ENCODE data around the gene MT1HL1.
"Not testable (repeated sequence)": the region's sequence is repeated elsewhere in the genome, so short reads cannot be mapped to it uniquely, and the experiment has no call there.

The MT1HL1 gene

DNA sequence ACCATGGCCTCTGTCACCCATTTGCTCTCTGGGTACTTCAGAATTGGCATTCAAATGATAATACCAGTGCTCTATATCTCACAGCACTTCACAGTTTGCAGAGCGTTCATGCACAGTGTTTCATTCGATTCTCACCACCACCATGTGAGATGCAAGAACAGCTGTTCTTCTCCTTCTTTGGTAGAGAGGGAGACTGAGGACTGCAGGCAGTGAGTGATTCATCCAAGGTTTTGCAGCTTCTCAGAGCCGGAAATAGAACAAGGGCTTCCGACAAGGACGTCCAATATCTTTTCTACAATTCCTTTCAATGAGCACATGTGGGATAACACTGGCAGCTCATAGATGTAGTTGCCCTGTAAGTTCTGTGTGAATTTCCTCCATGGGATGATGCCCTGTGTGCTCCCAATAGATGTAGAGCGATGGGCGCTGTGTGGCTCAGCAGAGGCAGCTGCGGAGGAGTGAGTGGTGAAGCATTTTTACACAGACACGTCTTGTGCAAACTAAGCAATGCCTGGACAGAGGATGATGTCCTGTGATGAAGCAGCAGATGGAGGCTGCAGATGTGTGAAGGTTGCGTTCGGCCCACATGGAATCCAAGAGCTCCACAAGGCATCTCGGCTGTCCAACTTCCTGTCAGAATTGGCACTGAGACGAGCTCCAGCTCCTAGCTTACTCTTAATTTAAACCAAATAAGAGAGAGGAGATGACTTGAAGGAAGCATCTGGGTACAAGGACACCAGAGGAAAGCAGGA, 24.9 kb downstream of the MT1HL1 start:
- no peak for DNase-seq (ENCODE audit: low read depth in 1 of 2, low spot score in 1 of 2)

DNA sequence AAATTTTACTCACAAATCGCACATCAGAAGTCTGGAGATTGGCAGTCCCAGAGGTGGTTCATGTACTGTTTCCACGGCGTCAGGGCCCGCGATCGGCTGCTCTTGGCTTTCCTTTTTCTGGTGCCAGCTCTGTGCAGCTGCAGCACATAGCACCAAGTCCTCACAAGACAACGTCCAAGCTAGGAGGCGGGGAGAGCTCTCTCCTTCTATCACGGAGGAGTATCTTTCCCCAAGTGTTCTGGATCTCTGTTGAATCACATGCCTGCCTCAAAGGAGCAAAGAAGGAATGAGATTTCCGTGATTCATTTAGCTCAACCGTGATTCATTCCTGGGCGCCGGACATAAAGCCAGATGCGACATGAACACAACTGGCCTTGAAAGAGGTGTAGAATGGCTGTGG, 25.5 kb downstream of the MT1HL1 start:
- no peak for DNase-seq (ENCODE audit: low read depth in 1 of 2, low spot score in 1 of 2)

DNA sequence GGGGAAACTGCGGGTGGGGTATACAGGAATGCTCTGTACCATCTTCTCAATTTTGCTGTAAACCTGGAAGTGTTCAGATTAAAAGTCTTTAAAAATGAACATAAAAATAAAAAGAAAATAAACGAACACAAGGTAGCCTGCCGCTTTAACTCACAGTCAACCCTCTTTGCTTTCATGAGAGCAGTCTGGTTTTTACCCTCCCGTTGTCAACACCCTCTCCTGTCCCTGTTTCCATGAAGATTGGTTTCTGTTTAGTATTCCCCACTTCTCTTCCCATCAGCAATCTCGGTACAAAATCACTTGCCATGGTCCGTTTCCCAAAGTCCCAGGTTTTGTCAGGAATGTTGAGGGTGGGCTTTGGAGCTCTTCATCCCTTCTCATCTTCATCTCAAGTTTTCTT, 28.8 kb downstream of the MT1HL1 start:
- no peak for DNase-seq (ENCODE audit: low read depth in 1 of 2, low spot score in 1 of 2)

DNA sequence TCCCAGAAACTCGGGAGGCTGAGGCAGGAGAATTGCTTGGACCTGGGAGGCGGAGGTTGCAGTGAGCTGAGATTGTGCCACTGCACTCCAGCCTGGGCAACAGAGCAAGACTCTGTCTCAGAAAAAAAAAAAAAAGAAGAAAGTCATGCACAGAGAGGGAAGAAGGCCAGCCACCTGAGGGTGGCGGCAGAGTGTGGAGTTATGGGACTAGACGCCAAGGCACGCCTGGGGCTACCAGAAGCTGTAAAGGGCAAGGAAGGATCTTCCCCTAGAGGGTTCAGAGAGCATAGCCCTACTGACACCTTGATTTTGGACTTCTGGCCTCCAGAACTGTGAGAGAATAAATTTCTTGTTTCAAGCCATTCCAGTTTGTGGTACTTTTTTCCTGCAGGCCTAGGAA, 30.2 kb downstream of the MT1HL1 start:
- DNase-seq (ENCODE audit: low read depth in 1 of 2, low spot score in 1 of 2), result not testable (repeated sequence)

- DNase-seq (ENCODE audit: low read depth in 1 of 2, low spot score in 1 of 2), result no peak
Measured at GRCh38 chr1:236966636-236967035, 37.6 kb downstream of the MT1HL1 start.

- no peak for DNase-seq (ENCODE audit: low read depth in 1 of 2, low spot score in 1 of 2)
Measured at GRCh38 chr1:236963920-236964319, 40.3 kb downstream of the MT1HL1 start.

DNA sequence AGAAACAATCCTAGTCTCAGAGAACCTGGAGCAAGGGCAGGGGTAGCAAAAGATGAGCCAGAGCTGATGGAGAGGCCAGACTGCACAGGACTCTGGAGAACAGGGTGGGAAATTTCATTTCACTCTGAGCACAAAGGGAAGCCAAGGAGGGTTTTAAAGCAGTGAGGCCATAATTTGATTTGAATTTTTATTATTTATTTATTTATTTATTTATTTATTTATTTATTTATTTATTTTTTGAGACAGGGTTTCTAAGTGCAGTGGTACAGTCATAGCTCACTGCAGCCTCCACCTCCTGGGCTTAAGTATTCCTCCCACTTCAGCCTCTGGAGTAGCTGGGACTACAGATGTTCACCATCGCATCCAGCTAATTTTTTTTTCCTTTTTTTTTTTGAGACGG, 45.1 kb downstream of the MT1HL1 start:
- DNase-seq (ENCODE audit: low read depth in 1 of 2, low spot score in 1 of 2), result no peak

DNA sequence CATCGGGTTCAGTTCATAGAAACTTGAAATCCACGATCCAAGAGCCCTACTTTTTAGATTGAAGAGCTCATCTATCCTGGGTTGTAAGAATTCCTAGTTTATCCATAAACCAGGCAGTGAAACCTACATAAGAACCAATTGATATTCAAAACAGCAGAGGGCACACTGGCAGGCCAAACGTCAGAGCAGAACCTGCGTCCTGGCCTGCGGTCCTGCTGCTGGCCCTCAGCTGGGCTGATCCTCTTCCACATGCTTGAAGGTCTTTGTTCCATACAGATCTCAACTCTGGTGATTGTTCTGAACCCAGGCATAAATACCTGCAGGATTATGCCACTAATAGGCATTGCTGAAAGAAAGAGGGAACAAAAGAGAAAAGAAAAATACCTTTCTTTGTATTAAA, 47.0 kb downstream of the MT1HL1 start:
- no peak for DNase-seq (ENCODE audit: low read depth in 1 of 2, low spot score in 1 of 2)

All from activated CD4-positive, alpha-beta T cell treated with anti-CD3 and anti-CD28 coated beads, Interleukin-2, amount 50 U/mL, for 24 hours (primary cell).